Ishikawa (cell line): ENCODE measurements around the gene XDH.

ENCODE experiments used
- CEBPB ChIP-seq: IDR thresholded peaks from 2 replicates; pipeline ENCODE4 v1.6.1; 2012
- CREB1 ChIP-seq: IDR thresholded peaks from 2 replicates; pipeline ENCODE4 v1.6.1; 2012; ENCODE audit warnings: low read depth
- EGR1 ChIP-seq: IDR thresholded peaks from 2 replicates; pipeline ENCODE4 v1.6.1; 2012
- EP300 ChIP-seq: IDR thresholded peaks from 2 replicates; pipeline ENCODE4 v1.6.1; 2012; ENCODE audit warnings: borderline replicate concordance
- FOXM1 ChIP-seq: IDR thresholded peaks from 2 replicates; pipeline ENCODE4 v1.6.1; 2012; ENCODE audit warnings: low read depth, borderline replicate concordance
- NFIC ChIP-seq: IDR thresholded peaks from 2 replicates; pipeline ENCODE4 v1.6.1; 2012
- RAD21 ChIP-seq: IDR thresholded peaks from 2 replicates; pipeline ENCODE4 v1.6.1; 2012; ENCODE audit warnings: low read depth
- REST ChIP-seq: IDR thresholded peaks from 2 replicates; pipeline ENCODE4 v1.6.1; 2012; ENCODE audit warnings: low read depth, mild to moderate bottlenecking
- TAF1 ChIP-seq: IDR thresholded peaks from 2 replicates; pipeline ENCODE4 v1.6.1; 2012; ENCODE audit warnings: low read depth, mild to moderate bottlenecking
- TCF12 ChIP-seq: IDR thresholded peaks from 2 replicates; pipeline ENCODE4 v1.6.1; 2012; ENCODE audit warnings: low read depth
- TEAD4 ChIP-seq: IDR thresholded peaks from 2 replicates; pipeline ENCODE4 v1.6.1; 2012
- YY1 ChIP-seq: IDR thresholded peaks from 2 replicates; pipeline ENCODE4 v1.6.1; 2012; ENCODE audit warnings: low read depth
- ZBTB7A ChIP-seq: IDR thresholded peaks from 2 replicates; pipeline ENCODE4 v1.6.1; 2012; ENCODE audit warnings: low read depth
- TF ChIP-seq, protein P1 (sequence below): IDR thresholded peaks from 2 replicates; pipeline ENCODE4 v1.6.1; 2012
- TF ChIP-seq, protein P2 (sequence below): IDR thresholded peaks from 2 replicates; pipeline ENCODE4 v1.6.1; 2012

Gene XDH

GRCh38 chr2:31322371-31322770, 92.2 kb downstream of the XDH start:
- TF ChIP-seq, protein P1, sequence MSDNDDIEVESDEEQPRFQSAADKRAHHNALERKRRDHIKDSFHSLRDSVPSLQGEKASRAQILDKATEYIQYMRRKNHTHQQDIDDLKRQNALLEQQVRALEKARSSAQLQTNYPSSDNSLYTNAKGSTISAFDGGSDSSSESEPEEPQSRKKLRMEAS = no peak
- TF ChIP-seq FOXM1 = no peak
- no peak for TF ChIP-seq TAF1
- TF ChIP-seq, protein P2, sequence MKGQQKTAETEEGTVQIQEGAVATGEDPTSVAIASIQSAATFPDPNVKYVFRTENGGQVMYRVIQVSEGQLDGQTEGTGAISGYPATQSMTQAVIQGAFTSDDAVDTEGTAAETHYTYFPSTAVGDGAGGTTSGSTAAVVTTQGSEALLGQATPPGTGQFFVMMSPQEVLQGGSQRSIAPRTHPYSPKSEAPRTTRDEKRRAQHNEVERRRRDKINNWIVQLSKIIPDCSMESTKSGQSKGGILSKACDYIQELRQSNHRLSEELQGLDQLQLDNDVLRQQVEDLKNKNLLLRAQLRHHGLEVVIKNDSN = no peak
- TF ChIP-seq CREB1 = no peak
- TF ChIP-seq TCF12 = no peak
- TF ChIP-seq RAD21 = no peak
- TF ChIP-seq YY1 = no peak
- no peak for TF ChIP-seq REST
- no peak for TF ChIP-seq CEBPB
- no peak for TF ChIP-seq TEAD4
- TF ChIP-seq ZBTB7A = no peak
- TF ChIP-seq NFIC = no peak
- no peak for TF ChIP-seq EP300
- no peak for TF ChIP-seq EGR1

GRCh38 chr2:31319406-31320175, 95.0 kb downstream of the XDH start:
- no peak for TF ChIP-seq ZBTB7A
- TF ChIP-seq CEBPB = no peak
- TF ChIP-seq TEAD4 = no peak
- TF ChIP-seq CREB1 = no peak
- TF ChIP-seq, protein P2 = no peak
- TF ChIP-seq, protein P1 = no peak
- no peak for TF ChIP-seq FOXM1
- no peak for TF ChIP-seq EGR1
- no peak for TF ChIP-seq TAF1
- TF ChIP-seq REST = no peak
- TF ChIP-seq TCF12 = no peak
- TF ChIP-seq NFIC = no peak
- TF ChIP-seq RAD21 = no peak
- no peak for TF ChIP-seq EP300
- TF ChIP-seq YY1 = no peak

DNA sequence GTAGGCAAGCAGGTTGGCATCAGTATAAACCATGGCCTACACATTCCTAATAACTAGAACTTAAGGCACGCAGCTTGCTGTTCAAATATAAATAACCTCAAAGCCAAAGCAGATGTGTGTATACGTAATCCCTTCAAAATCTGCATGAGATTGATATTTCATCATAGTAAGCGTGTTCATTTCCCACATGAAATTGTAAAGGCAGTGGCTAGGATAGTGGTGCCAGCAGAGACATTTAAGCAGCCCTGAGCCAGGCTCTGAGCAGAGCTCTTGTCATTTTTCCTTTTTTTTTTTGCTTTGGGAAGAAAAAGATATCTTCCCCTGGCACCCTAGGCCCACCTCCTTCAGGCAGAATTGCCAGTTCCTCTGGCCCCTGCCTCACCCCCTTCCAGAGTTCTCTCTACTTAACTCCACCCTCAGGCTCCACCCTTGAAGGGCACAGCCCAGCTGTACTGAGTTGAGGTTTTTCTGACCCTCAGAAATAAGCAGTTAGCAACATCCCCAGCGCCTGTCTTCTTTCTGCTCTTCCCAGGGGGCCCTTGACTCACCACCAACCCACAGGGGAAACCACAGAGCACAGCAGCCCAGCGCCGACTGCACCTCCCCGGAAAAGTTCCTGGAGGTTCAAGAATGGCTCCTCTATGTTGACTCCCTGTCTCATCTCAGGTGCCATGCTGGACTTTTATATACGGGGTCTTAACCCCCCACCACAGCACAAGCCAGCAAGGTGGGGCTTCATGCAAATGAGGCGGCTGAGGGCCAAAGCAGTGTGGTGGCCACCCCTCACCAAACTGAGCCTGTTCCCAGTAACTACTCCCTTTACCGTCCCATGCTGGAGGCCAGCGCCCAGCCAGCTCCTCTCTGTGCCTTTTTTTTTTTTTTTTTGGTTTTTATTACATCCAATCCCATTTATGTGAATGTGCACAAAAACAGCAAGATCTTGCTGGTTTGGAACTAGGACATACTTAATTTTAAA, 95.9 kb downstream of the XDH start:
- TF ChIP-seq TCF12 = no peak
- TF ChIP-seq, protein P1 = no peak
- TF ChIP-seq CREB1 = no peak
- TF ChIP-seq EP300 = no peak
- TF ChIP-seq CEBPB = no peak
- TF ChIP-seq YY1 = no peak
- no peak for TF ChIP-seq NFIC
- TF ChIP-seq TAF1 = no peak

- TF ChIP-seq TEAD4 = no peak
- TF ChIP-seq, protein P1 = no peak
- no peak for TF ChIP-seq TAF1
- TF ChIP-seq TCF12 = no peak
- no peak for TF ChIP-seq NFIC
- no peak for TF ChIP-seq RAD21
- TF ChIP-seq EP300 = no peak
- no peak for TF ChIP-seq CREB1
- TF ChIP-seq FOXM1 = no peak
- no peak for TF ChIP-seq REST
- TF ChIP-seq, protein P2 = no peak
- no peak for TF ChIP-seq CEBPB
- TF ChIP-seq ZBTB7A = no peak
- no peak for TF ChIP-seq YY1
- no peak for TF ChIP-seq EGR1
These were observed 97.1 kb downstream of the XDH start for GRCh38 chr2:31317396-31317795.
